ENCODE measurements around the gene IL12B.
A peak's percentile ranks its signal among the peaks of the same experiment; 100 is the strongest.
"Not testable (repeated sequence)": the region's sequence is repeated elsewhere in the genome, so short reads cannot be mapped to it uniquely, and the experiment has no call there.

Gene IL12B

GRCh38 chr5:159301929-159302860 is 28.1 kb downstream of the IL12B start:
- DNase-seq (ENCODE audit: insufficient read length, low spot score); FAIRE-seq: not testable (repeated sequence)

- no peak for FAIRE-seq
- DNase-seq (ENCODE audit: insufficient read length, low spot score), result no peak
Observed at GRCh38 chr5:159301466-159301865, 28.8 kb downstream of the IL12B start.

GRCh38 chr5:159297300-159297699 is 33.0 kb downstream of the IL12B start:
- not testable (repeated sequence) for DNase-seq (ENCODE audit: insufficient read length, low spot score); FAIRE-seq

GRCh38 chr5:159294921-159295320 is 35.4 kb downstream of the IL12B start:
- no peak for DNase-seq (ENCODE audit: insufficient read length, low spot score)
- no peak for FAIRE-seq

- no peak for DNase-seq (ENCODE audit: insufficient read length, low spot score)
- FAIRE-seq, result no peak
Observed at GRCh38 chr5:159290741-159291140, 39.5 kb downstream of the IL12B start.

GRCh38 chr5:159286420-159287035 is 43.8 kb downstream of the IL12B start:
- no peak for DNase-seq (ENCODE audit: insufficient read length, low spot score)
- FAIRE-seq, result peak; percentile 51

GRCh38 chr5:159274676-159275075 is 55.6 kb downstream of the IL12B start:
- FAIRE-seq, result no peak

GRCh38 chr5:159273923-159274322 is 56.4 kb downstream of the IL12B start:
- DNase-seq (ENCODE audit: insufficient read length, low spot score), result no peak
- no peak for FAIRE-seq

More at GRCh38 chr5:159274676-159275075, 55.6 kb downstream of the IL12B start:
- no peak for DNase-seq (ENCODE audit: insufficient read length, low spot score)

GRCh38 chr5:159269723-159270122 is 60.6 kb downstream of the IL12B start:
- DNase-seq (ENCODE audit: insufficient read length, low spot score), result no peak
- peak; percentile 51 for FAIRE-seq

GRCh38 chr5:159266764-159267163 is 63.5 kb downstream of the IL12B start:
- not testable (repeated sequence) for FAIRE-seq

More at GRCh38 chr5:159266764-159267163, 63.5 kb downstream of the IL12B start:
- not testable (repeated sequence) for DNase-seq (ENCODE audit: insufficient read length, low spot score)

Measured in GM19239 (cell line).